Activated naive CD8-positive, alpha-beta T cell treated with anti-CD3 and anti-CD28 coated beads for 36 hours (primary cell): ENCODE data around the gene KPNA4. TPM values are rescaled to one million over a fixed set of nuclear protein-coding genes. Genes with fewer than 3 reads are reported as not detected.

Source experiments
- total RNA-seq, 2 experiments: library from RNA; stranded (reverse); gene quantifications; one replicate each; pipeline ENCODE4 v1.2.3, GENCODE V29; 2021

KPNA4 gene
- total RNA-seq, 2 experiments from 2014 or later = 64.8 to 67.8 TPM

Other genes with a start within 250 kb of the KPNA4 start
- 10 to 100 TPM; 11.2 to 12.2 TPM for gene IFT80, start 166.3 kb downstream of the KPNA4 start, total RNA-seq
- 100 to 1,000 TPM; 153 to 164 TPM for gene SMC4, start 165.9 kb downstream of the KPNA4 start, total RNA-seq
- 10 to 100 TPM; 43.3 to 44.0 TPM for gene TRIM59, start 115.8 kb downstream of the KPNA4 start, total RNA-seq
- not detected for gene ARL14, start 111.6 kb upstream of the KPNA4 start, total RNA-seq
- 1 to 10 TPM; 2.0 TPM for gene PPM1L, start 190.7 kb upstream of the KPNA4 start, total RNA-seq